ENCODE data around the gene SERPINA1.

DNA sequence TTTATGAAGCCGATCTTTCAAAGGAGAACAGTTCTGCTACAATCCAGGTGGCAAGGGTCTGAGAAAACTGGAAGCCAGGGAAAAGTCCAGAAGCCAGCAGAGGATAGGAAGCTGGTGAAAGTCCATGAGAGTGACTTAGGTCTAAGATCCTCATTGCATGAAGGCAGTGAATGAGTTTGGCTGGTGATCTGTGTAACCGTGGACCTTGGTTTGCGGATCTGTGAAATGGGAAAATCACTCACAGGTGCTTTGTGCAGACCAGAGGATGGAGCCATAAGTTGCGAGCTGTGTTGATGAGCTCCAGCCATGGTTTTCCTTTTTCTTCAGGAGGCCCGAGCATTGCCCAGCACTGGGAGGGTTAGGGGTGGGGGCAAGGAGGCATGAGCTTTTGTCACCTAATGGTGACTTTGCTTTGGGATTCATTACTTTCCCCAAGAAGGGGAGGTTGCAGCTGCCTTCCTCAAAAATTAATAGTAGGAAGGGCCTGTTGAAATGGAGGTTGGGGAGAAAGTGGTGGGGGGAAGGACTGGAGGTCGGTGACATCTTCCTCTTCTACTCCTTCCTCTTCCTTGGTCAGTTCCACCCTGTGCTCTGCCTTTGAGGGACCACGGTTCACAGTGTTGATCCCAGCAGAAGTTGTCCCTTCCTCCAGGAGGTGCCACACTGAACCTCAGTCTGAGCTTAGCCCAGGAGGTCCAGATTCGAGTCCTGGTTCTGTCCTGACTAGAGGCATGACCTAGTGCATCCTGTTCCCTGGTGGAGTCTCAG lies 45.0 kb downstream of the SERPINA1 start:
- TF ChIP-seq POLR2A (IDR thresholded peaks at IDR 0.05; ENCODE audit: low read depth, low read length) (no peak), TAF1 (IDR thresholded peaks at IDR 0.05; ENCODE audit: low read depth, low read length) (no peak)
